Stomach (tissue), 4 donors: ENCODE results near the gene ARID5B.

Experiments
- POLR2A ChIP-seq, 4 donors: fragments of 450-650 bp; IDR thresholded peaks; one replicate each; pipeline ENCODE4 v1.6.1; 2016; ENCODE audit warnings: antibody characterized with exemption in 4 of 4, control low read depth in 2 of 4, mild to moderate bottlenecking in 1 of 4, moderate library complexity in 1 of 4
- POLR2AphosphoS5 ChIP-seq, 3 donors: sonication (generic); formaldehyde crosslinking; IDR thresholded peaks; one replicate each; pipeline ENCODE4 v1.6.1; 2016; ENCODE audit warnings: antibody characterized with exemption in 3 of 3
- TF ChIP-seq, protein P1 (sequence below), 7 experiments: fragments of 450-650 bp in 4 of 7; fragments of 200-600 bp in 3 of 7; sonication (generic) in 3 of 7; IDR thresholded peaks; one replicate each; pipeline ENCODE4 v1.5.1; 2016 to 2019; ENCODE audit warnings: antibody characterized with exemption in 7 of 7, control low read depth in 2 of 7, mild to moderate bottlenecking in 1 of 7

GRCh38 chr10:62039954-62040353 is 138.5 kb downstream of the ARID5B start:
- TF ChIP-seq, protein P1, sequence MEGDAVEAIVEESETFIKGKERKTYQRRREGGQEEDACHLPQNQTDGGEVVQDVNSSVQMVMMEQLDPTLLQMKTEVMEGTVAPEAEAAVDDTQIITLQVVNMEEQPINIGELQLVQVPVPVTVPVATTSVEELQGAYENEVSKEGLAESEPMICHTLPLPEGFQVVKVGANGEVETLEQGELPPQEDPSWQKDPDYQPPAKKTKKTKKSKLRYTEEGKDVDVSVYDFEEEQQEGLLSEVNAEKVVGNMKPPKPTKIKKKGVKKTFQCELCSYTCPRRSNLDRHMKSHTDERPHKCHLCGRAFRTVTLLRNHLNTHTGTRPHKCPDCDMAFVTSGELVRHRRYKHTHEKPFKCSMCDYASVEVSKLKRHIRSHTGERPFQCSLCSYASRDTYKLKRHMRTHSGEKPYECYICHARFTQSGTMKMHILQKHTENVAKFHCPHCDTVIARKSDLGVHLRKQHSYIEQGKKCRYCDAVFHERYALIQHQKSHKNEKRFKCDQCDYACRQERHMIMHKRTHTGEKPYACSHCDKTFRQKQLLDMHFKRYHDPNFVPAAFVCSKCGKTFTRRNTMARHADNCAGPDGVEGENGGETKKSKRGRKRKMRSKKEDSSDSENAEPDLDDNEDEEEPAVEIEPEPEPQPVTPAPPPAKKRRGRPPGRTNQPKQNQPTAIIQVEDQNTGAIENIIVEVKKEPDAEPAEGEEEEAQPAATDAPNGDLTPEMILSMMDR (IDR thresholded peaks at IDR 0.05): no peak
- TF ChIP-seq POLR2A (IDR thresholded peaks at IDR 0.05) (no peak), POLR2AphosphoS5 (IDR thresholded peaks at IDR 0.05) (no peak)
